Central memory CD4-positive, alpha-beta T cell (primary cell): ENCODE data around the gene MRPS15.
A peak's percentile ranks its signal among the peaks of the same experiment; 100 is the strongest.

Experiments
- DNase-seq: peaks from one replicate; pipeline ENCODE4 v3.0.0; 2022

The MRPS15 gene

GRCh38 chr1:36417931-36418330 is 46.3 kb downstream of the MRPS15 start:
- no peak for DNase-seq

- no peak for DNase-seq
These were observed 48.4 kb downstream of the MRPS15 start for GRCh38 chr1:36415661-36416326.

- no peak for DNase-seq
These were observed 49.8 kb downstream of the MRPS15 start for GRCh38 chr1:36414384-36414783.

- peak; percentile 35 for DNase-seq
These were observed 52.2 kb downstream of the MRPS15 start for GRCh38 chr1:36411674-36412648.

GRCh38 chr1:36408479-36408878 is 55.7 kb downstream of the MRPS15 start:
- DNase-seq, result no peak

- DNase-seq, result no peak
These were observed 57.7 kb downstream of the MRPS15 start for GRCh38 chr1:36406440-36406839.
